H1 (cell line): ENCODE measurements around the gene KRT4. TPM values are rescaled to one million over a fixed set of nuclear protein-coding genes. Genes with fewer than 3 reads are reported as not detected.

Source experiments
- CTCF ChIA-PET: fragments of 300-600 bp; sonication (Branson Sonifier 250); formaldehyde crosslinking; loops from one replicate; lab custom pipeline; 2021; ENCODE audit not compliant: partially characterized antibody; lab: Charles Lee
- POLR2A ChIA-PET: fragments of 300-600 bp; sonication (Branson Sonifier 250); formaldehyde crosslinking; loops from one replicate; lab custom pipeline; 2021; ENCODE audit warnings: inconsistent platforms; ENCODE audit not compliant: partially characterized antibody; lab: Charles Lee
- DNase-seq, 2 experiments: peaks; one replicate each; pipeline versions ENCODE4 v3.0.0 to v3.0.0-alpha.2; 2010 to 2022; ENCODE audit warnings: low spot score in 2 of 2, low read depth in 1 of 2, mixed read lengths in 1 of 2
- FAIRE-seq: peaks from 2 replicates; lab custom pipeline; 2011; peaks lifted over from hg19 to GRCh38; lab: Jason Lieb, UNC
- H2AFZ ChIP-seq: 2 replicates; pipeline ENCODE4 v1.8.1; 2012; ENCODE audit warnings: low read length, inconsistent platforms
- H2AK5ac ChIP-seq: 2 replicates; pipeline ENCODE4 v1.6.1; 2013; ENCODE audit warnings: low read depth, low read length
- H2BK120ac ChIP-seq: replicated peaks from 2 replicates; pipeline ENCODE3; 2013; ENCODE audit warnings: low read depth, low read length, inconsistent platforms
- H2BK12ac ChIP-seq: 2 replicates; pipeline ENCODE4 v1.6.1; 2013; ENCODE audit warnings: low read depth, low read length
- H2BK15ac ChIP-seq: 2 replicates; pipeline ENCODE4 v1.6.1; 2013; ENCODE audit warnings: low read length
- H2BK20ac ChIP-seq: 2 replicates; pipeline ENCODE4 v1.6.1; 2013; ENCODE audit warnings: low read length
- H2BK5ac ChIP-seq: 2 replicates; pipeline ENCODE4 v1.6.1; 2013; ENCODE audit warnings: low read depth, low read length
- H3K14ac ChIP-seq: 2 replicates; pipeline ENCODE4 v1.6.1; 2013; ENCODE audit warnings: inconsistent platforms; ENCODE audit not compliant: insufficient read length
- H3K18ac ChIP-seq: 2 replicates; pipeline ENCODE4 v1.6.1; 2013; ENCODE audit warnings: low read length; ENCODE audit errors: extremely low read depth
- H3K23ac ChIP-seq: 2 replicates; pipeline ENCODE4 v1.6.1; 2013; ENCODE audit warnings: inconsistent platforms; ENCODE audit not compliant: insufficient read length
- H3K23me2 ChIP-seq: 2 replicates; pipeline ENCODE4 v1.6.1; 2013; ENCODE audit warnings: low read depth, low read length
- H3K27ac ChIP-seq: 2 replicates; pipeline ENCODE4 v1.6.1; 2011; ENCODE audit warnings: low read depth, low read length, inconsistent platforms
- H3K27me3 ChIP-seq, 4 experiments: replicated peaks in 1 of 4; 1 replicate in 1 of 4; 2 replicates in 3 of 4; pipeline versions ENCODE4 v1.6.1 to v1.8.1; 2011 to 2013; ENCODE audit warnings: low read length in 3 of 4, mild to moderate bottlenecking in 3 of 4, inconsistent platforms in 2 of 4, mixed read lengths in 2 of 4, moderate library complexity in 1 of 4; ENCODE audit not compliant: control insufficient read depth in 3 of 4, insufficient read depth in 3 of 4; ENCODE audit errors: extremely low read depth in 1 of 4
- H3K36me3 ChIP-seq, 4 experiments: 2 replicates each; pipeline versions ENCODE4 v1.6.1 to v1.8.1; 2011 to 2013; ENCODE audit warnings: mild to moderate bottlenecking in 4 of 4, low read length in 3 of 4, moderate library complexity in 2 of 4, control low read depth in 1 of 4, inconsistent platforms in 1 of 4; ENCODE audit not compliant: insufficient read depth in 4 of 4, control insufficient read depth in 2 of 4
- H3K4ac ChIP-seq: replicated peaks from 2 replicates; pipeline ENCODE3; 2013; ENCODE audit warnings: low read length, low read depth, mixed read lengths, inconsistent platforms; ENCODE audit not compliant: insufficient read length
- H3K4me1 ChIP-seq, 4 experiments: replicated peaks in 1 of 4; 1 replicate in 1 of 4; 2 replicates in 3 of 4; pipeline versions ENCODE4 v1.6.1 to v1.8.1; 2011 to 2013; ENCODE audit warnings: low read length in 3 of 4, inconsistent platforms in 2 of 4, mixed read lengths in 1 of 4; ENCODE audit not compliant: insufficient read depth in 4 of 4, control insufficient read depth in 3 of 4
- H3K4me2 ChIP-seq, 2 experiments: 2 replicates each; pipeline versions ENCODE4 v1.6.1 to v1.8.1; 2011 to 2013; ENCODE audit warnings: low read depth in 2 of 2, low read length in 2 of 2, control low read depth in 1 of 2, inconsistent platforms in 1 of 2, mild to moderate bottlenecking in 1 of 2; ENCODE audit not compliant: insufficient read depth in 1 of 2
- H3K4me3 ChIP-seq, 4 experiments: fragments of 200-600, 300-600 bp in 1 of 4; sonication (generic), shearing (Covaris generic), sonication (Bioruptor Twin) in 1 of 4; 2 replicates each; pipeline versions ENCODE4 v1.5.1 to v1.8.1; 2011 to 2016; ENCODE audit warnings: low read length in 4 of 4, low read depth in 3 of 4, control low read depth in 2 of 4, inconsistent platforms in 2 of 4, mild to moderate bottlenecking in 2 of 4, mixed read lengths in 1 of 4, moderate library complexity in 1 of 4; ENCODE audit not compliant: insufficient read depth in 2 of 4; ENCODE audit errors: extremely low read depth in 1 of 4
- H3K56ac ChIP-seq: replicated peaks from 2 replicates; pipeline ENCODE3; 2013; ENCODE audit warnings: low read depth, mild to moderate bottlenecking, mixed read lengths, low read length, inconsistent platforms; ENCODE audit not compliant: insufficient read length
- H3K79me1 ChIP-seq: 2 replicates; pipeline ENCODE4 v1.6.1; 2013; ENCODE audit warnings: low read depth, low read length, control low read depth
- H3K79me2 ChIP-seq, 2 experiments: 2 replicates each; pipeline versions ENCODE4 v1.6.1 to v1.8.1; 2012 to 2013; ENCODE audit warnings: low read length in 2 of 2, mild to moderate bottlenecking in 2 of 2, inconsistent platforms in 1 of 2; ENCODE audit not compliant: insufficient read depth in 2 of 2, control insufficient read depth in 1 of 2
- H3K9ac ChIP-seq, 4 experiments: replicated peaks in 1 of 4; 1 replicate in 1 of 4; 2 replicates in 3 of 4; pipeline versions ENCODE4 v1.6.1 to v1.8.1; 2011 to 2013; ENCODE audit warnings: low read depth in 3 of 4, low read length in 3 of 4, control low read depth in 2 of 4, mild to moderate bottlenecking in 2 of 4, moderate library complexity in 2 of 4, inconsistent platforms in 1 of 4; ENCODE audit errors: extremely low read depth in 1 of 4
- H3K9me3 ChIP-seq, 2 experiments: 2 replicates each; pipeline versions ENCODE4 v1.6.1 to v1.8.1; 2012 to 2013; ENCODE audit warnings: mild to moderate bottlenecking in 2 of 2, moderate library complexity in 2 of 2, control low read depth in 1 of 2, inconsistent platforms in 1 of 2, low read depth in 1 of 2, low read length in 1 of 2, mixed read lengths in 1 of 2; ENCODE audit not compliant: insufficient read depth in 2 of 2
- H4K20me1 ChIP-seq, 2 experiments: replicated peaks in 1 of 2; 2 replicates each; pipeline versions ENCODE3 to v1.8.1; 2011 to 2013; ENCODE audit warnings: inconsistent platforms in 2 of 2, low read length in 2 of 2, mild to moderate bottlenecking in 1 of 2; ENCODE audit not compliant: insufficient read depth in 2 of 2, control insufficient read depth in 1 of 2
- H4K5ac ChIP-seq: 2 replicates; pipeline ENCODE4 v1.6.1; 2013; ENCODE audit warnings: low read length, low read depth, mixed read lengths, inconsistent platforms; ENCODE audit not compliant: insufficient read length
- H4K8ac ChIP-seq: 2 replicates; pipeline ENCODE4 v1.8.0; 2013; ENCODE audit warnings: mild to moderate bottlenecking, moderate library complexity, low read length, inconsistent platforms; ENCODE audit not compliant: insufficient read depth; ENCODE audit errors: extremely low read depth
- H4K91ac ChIP-seq: replicated peaks from 2 replicates; pipeline ENCODE3; 2013; ENCODE audit warnings: low read length, mixed read lengths, inconsistent platforms; ENCODE audit not compliant: insufficient read length
- BRCA1 ChIP-seq: IDR thresholded peaks from 2 replicates; pipeline ENCODE4 v1.6.1; 2012; ENCODE audit warnings: low read depth, low read length, improper control_type of control experiment
- CHD2 ChIP-seq: IDR thresholded peaks from 2 replicates; pipeline ENCODE4 v1.6.1; 2012; ENCODE audit warnings: low read length, improper control_type of control experiment
- CREB1 ChIP-seq: IDR thresholded peaks from 2 replicates; pipeline ENCODE4 v1.6.1; 2012; ENCODE audit warnings: inconsistent platforms
- EP300 ChIP-seq, 2 experiments: IDR thresholded peaks; 1 replicate in 1 of 2; 2 replicates in 1 of 2; pipeline ENCODE4 v1.6.1; 2011 to 2012; ENCODE audit warnings: low read depth in 2 of 2, low read length in 2 of 2, mild to moderate bottlenecking in 2 of 2, borderline replicate concordance in 1 of 2, inconsistent platforms in 1 of 2, moderate library complexity in 1 of 2
- NANOG ChIP-seq: IDR thresholded peaks from 2 replicates; pipeline ENCODE4 v1.6.1; 2011; ENCODE audit warnings: low read length, low read depth, mild to moderate bottlenecking, inconsistent platforms; ENCODE audit not compliant: insufficient read depth, poor library complexity, severe bottlenecking
- SIRT6 ChIP-seq: IDR thresholded peaks from one replicate; pipeline ENCODE4 v1.7.1; 2012; ENCODE audit warnings: low read length, inconsistent platforms
- SIX5 ChIP-seq: IDR thresholded peaks from 2 replicates; pipeline ENCODE4 v1.6.1; 2011; ENCODE audit warnings: mild to moderate bottlenecking, low read depth, low read length
- SP1 ChIP-seq: IDR thresholded peaks from 2 replicates; pipeline ENCODE4 v1.6.1; 2011; ENCODE audit warnings: low read depth, low read length
- WGBS, 2 experiments: shearing (Covaris generic) in 1 of 2; methylation state at CpG; one replicate each; pipeline versions ENCODE4 v1.1.6 to v1.1.7; 2013 to 2015; ENCODE audit warnings: low lambda C conversion rate in 2 of 2, mixed read lengths in 2 of 2, inconsistent platforms in 1 of 2, low coverage in 1 of 2, missing lambda C conversion rate in 1 of 2; ENCODE audit not compliant: insufficient replicate concordance in 2 of 2, insufficient coverage in 1 of 2, insufficient read length in 1 of 2; ENCODE audit errors: extremely low coverage in 1 of 2, missing lambda C conversion rate in 1 of 2; 5-methylcytosine and 5-hydroxymethylcytosine counted together
- polyA plus RNA-seq, 7 experiments: library from polyadenylated mRNA; depleted of rRNA in 3 of 7; stranded (reverse) in 5 of 7; unstranded in 2 of 7; fragments of >200 nt in 5 of 7; fragments of 200-250 nt in 2 of 7; gene quantifications; 1 replicate in 5 of 7; 2 replicates in 1 of 7; 4 replicates in 1 of 7; pipeline versions ENCODE4 v1.2.1 to v1.2.3, GENCODE V29; 2011 to 2013; ENCODE audit warnings: missing spikeins in 2 of 7, mixed read lengths in 2 of 7
- total RNA-seq: library from RNA; stranded (reverse); fragmentation: NEBNext Ultra II Directional; extraction: Animal tissue kit (Norgen Biotek cat#: 25700); gene quantifications from 2 replicates; pipeline ENCODE4 v1.2.1, GENCODE V29; 2021
- TF ChIP-seq, protein P1 (sequence below): IDR thresholded peaks from 2 replicates; pipeline ENCODE4 v1.6.1; 2012; ENCODE audit warnings: inconsistent platforms
- TF ChIP-seq, protein P2 (sequence below): IDR thresholded peaks from 2 replicates; pipeline ENCODE4 v1.6.1; 2012; ENCODE audit warnings: inconsistent platforms
- TF ChIP-seq, protein P3 (sequence below), 3 experiments: IDR thresholded peaks; 1 replicate in 2 of 3; 2 replicates in 1 of 3; pipeline versions ENCODE4 v1.5.1 to v1.6.1; 2011; ENCODE audit warnings: low read length in 3 of 3, mild to moderate bottlenecking in 3 of 3, inconsistent platforms in 2 of 3, low read depth in 1 of 3, moderate library complexity in 1 of 3; ENCODE audit not compliant: insufficient read depth in 1 of 3; ENCODE audit errors: control extremely low read depth in 1 of 3

Gene KRT4
- total and polyA plus RNA-seq, 2 of the 8 experiments (the other 6 are each of a cell fraction or from before 2014, with no cell fraction given), result not detected

DNA sequence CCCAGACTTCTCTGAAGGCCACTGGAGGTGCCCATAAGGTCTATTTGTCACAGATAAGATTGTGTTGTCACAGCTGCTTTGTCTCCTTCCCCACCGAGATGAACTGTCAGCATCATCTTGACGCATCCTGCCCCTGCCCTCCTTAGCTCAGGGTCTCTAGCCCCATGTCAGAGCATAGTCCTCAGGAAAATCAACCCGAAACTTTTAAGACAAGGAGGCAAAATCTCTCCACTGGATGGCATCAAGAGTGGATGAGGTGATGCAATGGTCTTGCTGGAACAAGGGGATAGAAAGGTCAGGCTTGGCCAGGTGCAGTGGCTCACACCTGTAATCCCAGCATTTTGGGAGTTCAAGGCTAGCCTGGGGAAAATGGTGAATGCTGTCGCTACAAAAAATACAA, 12.0 kb upstream of the KRT4 start:
- Histone ChIP-seq H2AK5ac (no peak overlapping the region; the same call in 1 of the 2 replicates), H3K23me2 (no peaks in the 10 kb centered on the region), H3K27ac (no peak overlapping the region), H3K79me1 (no peaks in the 10 kb centered on the region), H3K9me3 (no peaks in the 10 kb centered on the region), H3K79me2 (no peaks in the 10 kb centered on the region), H3K18ac (no peak overlapping the region; the same call in 1 of the 2 replicates), H4K5ac (no peak overlapping the region), H2BK15ac (peak overlapping the region; percentile 63; the same call in 1 of the 2 replicates), H3K36me3 (no peaks in the 10 kb centered on the region), H3K9ac (no peak overlapping the region), H4K8ac (no peak overlapping the region), H3K4me3 (no peak overlapping the region), H2BK20ac (no peak overlapping the region), H3K4me2 (no peak overlapping the region), H3K4ac (no peak overlapping the region), H3K14ac (no peak overlapping the region), H2BK120ac (no peak overlapping the region), H3K27me3 (0 out of 7 replicates have a peak, but pooled peaks cover 0 to 2% (median 0%) of the 10 kb centered on the region in 4 experiments), H3K56ac (no peak overlapping the region), H2BK5ac (no peak overlapping the region), H2BK12ac (no peak overlapping the region), H4K91ac (no peak overlapping the region), H4K20me1 (no peaks in the 10 kb centered on the region), H2AFZ (no peak overlapping the region), H3K23ac (no peak overlapping the region), H3K4me1 (no peaks in the 10 kb centered on the region; a peak in 2 of 7 replicates)
- POLR2A ChIA-PET, result no interaction called here
- WGBS, 2 experiments, result 87% methylated on average over 4 of the region's 4 CpGs; no CpG with 5 or more reads in 1 of the 2 experiments
- FAIRE-seq (no peak), DNase-seq (no peak)
- CTCF ChIA-PET, result interaction anchor here (0.9 to 1.6 kb wide), 4 partner anchors 9 to 54 kb away, joined by 3 to 6 read pairs (median 4); no protein-coding TSS in a partner anchor
- no peak for TF ChIP-seq CHD2
- TF ChIP-seq CREB1, result no peak
- no peak for TF ChIP-seq SP1
- TF ChIP-seq, protein P1, sequence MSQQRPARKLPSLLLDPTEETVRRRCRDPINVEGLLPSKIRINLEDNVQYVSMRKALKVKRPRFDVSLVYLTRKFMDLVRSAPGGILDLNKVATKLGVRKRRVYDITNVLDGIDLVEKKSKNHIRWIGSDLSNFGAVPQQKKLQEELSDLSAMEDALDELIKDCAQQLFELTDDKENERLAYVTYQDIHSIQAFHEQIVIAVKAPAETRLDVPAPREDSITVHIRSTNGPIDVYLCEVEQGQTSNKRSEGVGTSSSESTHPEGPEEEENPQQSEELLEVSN, result no peak
- no peak for TF ChIP-seq EP300 (IDR thresholded peaks at IDR 0.05; ENCODE audit: borderline replicate concordance in 1 of 2, low read depth in 2 of 2, low read length in 2 of 2)
- no peak for TF ChIP-seq BRCA1
- TF ChIP-seq, protein P2, sequence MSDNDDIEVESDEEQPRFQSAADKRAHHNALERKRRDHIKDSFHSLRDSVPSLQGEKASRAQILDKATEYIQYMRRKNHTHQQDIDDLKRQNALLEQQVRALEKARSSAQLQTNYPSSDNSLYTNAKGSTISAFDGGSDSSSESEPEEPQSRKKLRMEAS, result no peak
- TF ChIP-seq, protein P3, sequence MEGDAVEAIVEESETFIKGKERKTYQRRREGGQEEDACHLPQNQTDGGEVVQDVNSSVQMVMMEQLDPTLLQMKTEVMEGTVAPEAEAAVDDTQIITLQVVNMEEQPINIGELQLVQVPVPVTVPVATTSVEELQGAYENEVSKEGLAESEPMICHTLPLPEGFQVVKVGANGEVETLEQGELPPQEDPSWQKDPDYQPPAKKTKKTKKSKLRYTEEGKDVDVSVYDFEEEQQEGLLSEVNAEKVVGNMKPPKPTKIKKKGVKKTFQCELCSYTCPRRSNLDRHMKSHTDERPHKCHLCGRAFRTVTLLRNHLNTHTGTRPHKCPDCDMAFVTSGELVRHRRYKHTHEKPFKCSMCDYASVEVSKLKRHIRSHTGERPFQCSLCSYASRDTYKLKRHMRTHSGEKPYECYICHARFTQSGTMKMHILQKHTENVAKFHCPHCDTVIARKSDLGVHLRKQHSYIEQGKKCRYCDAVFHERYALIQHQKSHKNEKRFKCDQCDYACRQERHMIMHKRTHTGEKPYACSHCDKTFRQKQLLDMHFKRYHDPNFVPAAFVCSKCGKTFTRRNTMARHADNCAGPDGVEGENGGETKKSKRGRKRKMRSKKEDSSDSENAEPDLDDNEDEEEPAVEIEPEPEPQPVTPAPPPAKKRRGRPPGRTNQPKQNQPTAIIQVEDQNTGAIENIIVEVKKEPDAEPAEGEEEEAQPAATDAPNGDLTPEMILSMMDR (IDR thresholded peaks at IDR 0.05; ENCODE audit: control extremely low read depth in 1 of 3, insufficient read depth in 1 of 3, low read depth in 1 of 3, low read length in 3 of 3), result no peak
- TF ChIP-seq SIRT6, result no peak
- no peak for TF ChIP-seq SIX5
- no peak for TF ChIP-seq NANOG
